Lung (tissue), 12 donors: Measurements from ENCODE around the gene TMEM248. TPM values are rescaled to one million over a fixed set of nuclear protein-coding genes. Genes with fewer than 3 reads are reported as not detected.

ENCODE experiments used
- ATAC-seq: fragments of 200-7000 bp; cut with Tn5 transposase; one replicate; pipeline ENCODE4 v1.9.1; 2020; ENCODE audit warnings: moderate number of reproducible peaks; ENCODE audit not compliant: insufficient read depth, low FRiP score
- DNase-seq, 3 donors: peaks; one replicate each; pipeline ENCODE4 v3.0.0-alpha.2; 2013 to 2017
- H3K27ac ChIP-seq, 2 donors: one replicate each; pipeline ENCODE4 v1.5.1; 2013; ENCODE audit warnings: mild to moderate bottlenecking in 2 of 2, moderate library complexity in 2 of 2, control low read depth in 1 of 2, inconsistent platforms in 1 of 2, low read depth in 1 of 2, low read length in 1 of 2
- H3K27me3 ChIP-seq, 3 donors: one replicate each; pipeline ENCODE4 v1.5.1; 2013; ENCODE audit warnings: low read length in 2 of 3; ENCODE audit not compliant: control insufficient read depth in 3 of 3, insufficient read depth in 3 of 3
- H3K36me3 ChIP-seq, 4 donors: one replicate each; pipeline ENCODE4 v1.5.1; 2013; ENCODE audit warnings: low read length in 4 of 4, mild to moderate bottlenecking in 1 of 4, moderate library complexity in 1 of 4; ENCODE audit not compliant: control insufficient read depth in 4 of 4, insufficient read depth in 4 of 4
- H3K4me1 ChIP-seq, 5 donors: one replicate each; pipeline ENCODE4 v1.5.1; 2013; ENCODE audit warnings: low read length in 5 of 5, mild to moderate bottlenecking in 2 of 5, moderate library complexity in 1 of 5; ENCODE audit not compliant: control insufficient read depth in 5 of 5, insufficient read depth in 5 of 5
- H3K4me3 ChIP-seq: one replicate; pipeline ENCODE4 v1.5.1; 2013; ENCODE audit warnings: mild to moderate bottlenecking, control low read depth, moderate library complexity
- H3K9ac ChIP-seq, 2 donors: one replicate each; pipeline ENCODE4 v1.5.1; 2013; ENCODE audit warnings: low read length in 2 of 2, control low read depth in 1 of 2; ENCODE audit not compliant: insufficient read depth in 1 of 2
- H3K9me3 ChIP-seq, 4 donors: one replicate each; pipeline ENCODE4 v1.5.1; 2013; ENCODE audit warnings: low read length in 3 of 4, mild to moderate bottlenecking in 1 of 4, moderate library complexity in 1 of 4; ENCODE audit not compliant: control insufficient read depth in 4 of 4, insufficient read depth in 3 of 4
- CTCF ChIP-seq: IDR thresholded peaks from 2 replicates; pipeline ENCODE4 v1.5.1; 2012; ENCODE audit warnings: mild to moderate bottlenecking; ENCODE audit errors: control extremely low read depth, extremely low read depth
- WGBS, 2 donors: extraction: QIAGEN DNeasy Blood & Tissue Kit; methylation state at CpG; one replicate each; pipeline ENCODE4 v1.1.7; 2013; 5-methylcytosine and 5-hydroxymethylcytosine counted together
- polyA plus RNA-seq, 2 donors: library from polyadenylated mRNA; stranded (reverse); fragments of 200-250 nt; gene quantifications; one replicate each; pipeline ENCODE4 v1.2.1, GENCODE V29; 2013
- total RNA-seq, 2 donors: library from RNA; depleted of rRNA in 1 of 2; stranded (reverse); fragments of >200 nt in 1 of 2; gene quantifications; one replicate each; pipeline ENCODE4 v1.2.1, GENCODE V29; 2014 to 2021
- donor health status: control.
- donor health status: control.
- donor health status: Bipolar disorder and iron deficiency.
- donor health status: healthy.
- donor health status: DM: yes; HTN: yes; CAD: no.

The TMEM248 gene
- total and polyA plus RNA-seq, 4 donors = 46.0 to 114 (median 63.1) TPM

- DNase-seq (no peak), ATAC-seq (peak; percentile 47)
- Histone ChIP-seq H3K27me3 (no peaks in the 10 kb centered on the region), H3K9me3 (no peaks in the 10 kb centered on the region), H3K9ac (no peak overlapping the region), H3K4me1 (peaks cover 0 to 6% (median 0%) of the 10 kb centered on the region in 5 donors), H3K4me3 (no peak overlapping the region), H3K36me3 (peaks cover 28 to 55% (median 40%) of the 10 kb centered on the region in 4 donors), H3K27ac (no peak overlapping the region)
- no peak for TF ChIP-seq CTCF
- WGBS, 2 donors = 83 to 85% methylated on average over 11 of the region's 11 CpGs
Measured at GRCh38 chr7:66952343-66953043, 31.5 kb downstream of the TMEM248 start.

- TF ChIP-seq CTCF = no peak
- ATAC-seq (no peak), DNase-seq (no peak)
- Histone ChIP-seq H3K27me3 (no peaks in the 10 kb centered on the region), H3K4me3 (no peak overlapping the region), H3K9me3 (no peaks in the 10 kb centered on the region), H3K4me1 (peaks cover 0 to 10% (median 0%) of the 10 kb centered on the region in 5 donors), H3K36me3 (peaks cover 26 to 56% (median 39%) of the 10 kb centered on the region in 4 donors), H3K27ac (no peak overlapping the region), H3K9ac (no peak overlapping the region)
- 90 to 91% methylated on average over 5 of the region's 5 CpGs for WGBS, 2 donors
Measured at GRCh38 chr7:66953044-66953427, 32.0 kb downstream of the TMEM248 start.

DNA sequence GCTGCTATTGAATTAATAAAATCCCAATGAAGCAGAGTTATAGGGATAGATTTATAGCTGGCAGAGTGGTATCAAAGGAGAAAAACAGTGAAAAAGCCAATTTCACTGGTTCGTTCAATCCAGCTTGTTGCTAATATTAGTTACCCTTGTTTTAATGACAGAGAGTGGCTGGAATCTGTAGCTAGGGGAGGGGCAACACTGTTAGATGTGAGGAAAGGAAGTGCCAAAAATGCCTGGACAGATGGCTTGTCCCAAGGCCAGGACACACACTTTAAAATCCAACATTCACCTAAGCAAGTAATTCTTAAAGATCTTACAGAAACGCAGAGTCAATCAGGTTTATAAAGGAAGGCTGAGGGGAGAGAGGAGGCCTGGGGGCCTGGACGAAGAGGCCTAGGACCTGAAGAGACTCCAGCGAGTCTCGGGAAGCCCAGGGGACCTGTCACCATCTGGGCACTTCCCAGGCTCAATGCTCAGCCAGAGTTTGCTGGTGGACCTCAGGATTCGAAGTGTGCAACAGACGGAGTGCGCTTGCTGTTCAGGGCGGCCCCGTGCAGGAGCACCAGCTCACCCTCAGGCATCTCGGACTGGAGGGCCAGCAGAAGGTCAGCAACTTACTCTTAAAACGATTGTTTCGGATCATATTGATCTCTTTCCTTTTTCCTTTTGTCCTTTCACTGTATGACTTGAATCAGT lies 36.7 kb downstream of the TMEM248 start:
- Histone ChIP-seq H3K9ac (no peak overlapping the region), H3K36me3 (peaks cover 11 to 39% (median 18%) of the 10 kb centered on the region in 4 donors), H3K9me3 (no peaks in the 10 kb centered on the region), H3K27me3 (no peaks in the 10 kb centered on the region), H3K27ac (no peak overlapping the region), H3K4me3 (no peak overlapping the region), H3K4me1 (peaks cover 0 to 10% (median 0%) of the 10 kb centered on the region in 5 donors)
- no peak for ATAC-seq
- TF ChIP-seq CTCF = no peak
- DNase-seq = no peak
- WGBS, 2 donors = 91 to 94% methylated on average over 13 of the region's 13 CpGs
